ENCODE measurements around the gene CDHR5. TPM values are rescaled to one million over a fixed set of nuclear protein-coding genes. Genes with fewer than 3 reads are reported as not detected.

Gene CDHR5
- total and polyA plus RNA-seq, 7 donors = 0.07 to 0.34 (median 0.20) TPM; not detected in 4

DNA sequence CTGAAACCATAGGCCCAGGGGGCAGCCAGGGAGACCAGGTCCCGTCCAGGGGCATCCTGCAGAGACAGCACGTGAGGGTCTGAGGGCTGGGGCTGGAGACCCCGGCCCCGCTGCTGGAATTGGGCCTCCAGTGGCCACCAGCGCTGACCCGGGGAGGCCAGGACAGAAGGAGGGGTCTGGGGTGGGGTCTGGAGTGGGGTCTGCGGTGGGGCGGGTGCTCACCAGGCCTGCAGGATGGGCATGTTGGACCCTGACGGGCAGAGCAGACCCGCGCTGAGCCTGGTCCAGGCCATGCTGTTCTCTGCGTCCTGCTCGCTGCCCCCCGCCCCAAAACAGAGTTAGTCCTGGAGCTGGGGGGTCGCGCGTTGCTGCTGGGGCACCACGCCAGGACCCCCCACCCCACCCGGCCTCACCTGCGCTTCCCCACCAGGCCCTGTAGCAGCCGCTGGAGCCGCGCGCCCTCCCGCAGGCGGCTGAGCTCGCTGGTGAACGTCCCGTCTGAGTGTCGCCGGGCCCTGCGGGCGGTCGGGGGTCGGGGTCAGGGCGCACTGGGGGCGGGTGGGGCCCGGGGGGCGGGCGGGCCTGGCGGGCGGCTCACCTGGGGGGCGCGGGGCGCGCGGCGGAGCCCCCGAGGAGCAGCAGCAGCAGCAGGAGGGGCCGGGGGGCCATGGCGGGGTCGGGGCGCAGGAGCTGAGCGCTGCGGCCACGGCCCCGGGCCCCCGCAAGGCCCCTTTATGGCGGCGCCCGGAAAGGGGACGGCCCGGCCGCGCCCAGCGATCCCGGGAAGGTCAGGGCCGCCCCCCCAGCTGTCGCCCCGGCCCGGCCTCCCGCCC, 1.9 kb upstream of the CDHR5 start, which contains the start of gene SCT:
SCT (minus strand) TSS at position 707 of the 833 bp plus-strand sequence; CDS start at position 669, 38 bp downstream.
- Histone ChIP-seq H3K4me3 (no peak within 1 kb of the TSS), H3K4me1 (peaks cover 30% of the 10 kb centered on the region), H3K36me3 (ENCODE audit: insufficient read depth in 1 of 2, low read depth in 1 of 2) (peaks cover 0 to 6% of the 10 kb centered on the region in 2 donors), H3K27me3 (ENCODE audit: insufficient read depth in 3 of 3, low read length in 2 of 3) (peaks cover 0 to 2% (median 0%) of the 10 kb centered on the region in 3 donors), H3K27ac (peak within 1 kb of the TSS; percentile 90), H3K9me3 (no peaks in the 10 kb centered on the region)
- 17 to 37% (median 36%) methylated on average over 22 to 72 of the region's 72 CpGs for WGBS, 3 donors
- no peak for ATAC-seq
- TF ChIP-seq, protein P1, sequence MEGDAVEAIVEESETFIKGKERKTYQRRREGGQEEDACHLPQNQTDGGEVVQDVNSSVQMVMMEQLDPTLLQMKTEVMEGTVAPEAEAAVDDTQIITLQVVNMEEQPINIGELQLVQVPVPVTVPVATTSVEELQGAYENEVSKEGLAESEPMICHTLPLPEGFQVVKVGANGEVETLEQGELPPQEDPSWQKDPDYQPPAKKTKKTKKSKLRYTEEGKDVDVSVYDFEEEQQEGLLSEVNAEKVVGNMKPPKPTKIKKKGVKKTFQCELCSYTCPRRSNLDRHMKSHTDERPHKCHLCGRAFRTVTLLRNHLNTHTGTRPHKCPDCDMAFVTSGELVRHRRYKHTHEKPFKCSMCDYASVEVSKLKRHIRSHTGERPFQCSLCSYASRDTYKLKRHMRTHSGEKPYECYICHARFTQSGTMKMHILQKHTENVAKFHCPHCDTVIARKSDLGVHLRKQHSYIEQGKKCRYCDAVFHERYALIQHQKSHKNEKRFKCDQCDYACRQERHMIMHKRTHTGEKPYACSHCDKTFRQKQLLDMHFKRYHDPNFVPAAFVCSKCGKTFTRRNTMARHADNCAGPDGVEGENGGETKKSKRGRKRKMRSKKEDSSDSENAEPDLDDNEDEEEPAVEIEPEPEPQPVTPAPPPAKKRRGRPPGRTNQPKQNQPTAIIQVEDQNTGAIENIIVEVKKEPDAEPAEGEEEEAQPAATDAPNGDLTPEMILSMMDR (IDR thresholded peaks at IDR 0.05) = no peak
- intact Hi-C loops (cut with DNase I) = loop anchor here in 1 of 2 donors (5.0 kb wide), 1 partner anchor 49 kb away; the partner anchor contains the start of gene PHRF1
- DNase-seq = peak in 1 of 2 donors; percentile 53

DNA sequence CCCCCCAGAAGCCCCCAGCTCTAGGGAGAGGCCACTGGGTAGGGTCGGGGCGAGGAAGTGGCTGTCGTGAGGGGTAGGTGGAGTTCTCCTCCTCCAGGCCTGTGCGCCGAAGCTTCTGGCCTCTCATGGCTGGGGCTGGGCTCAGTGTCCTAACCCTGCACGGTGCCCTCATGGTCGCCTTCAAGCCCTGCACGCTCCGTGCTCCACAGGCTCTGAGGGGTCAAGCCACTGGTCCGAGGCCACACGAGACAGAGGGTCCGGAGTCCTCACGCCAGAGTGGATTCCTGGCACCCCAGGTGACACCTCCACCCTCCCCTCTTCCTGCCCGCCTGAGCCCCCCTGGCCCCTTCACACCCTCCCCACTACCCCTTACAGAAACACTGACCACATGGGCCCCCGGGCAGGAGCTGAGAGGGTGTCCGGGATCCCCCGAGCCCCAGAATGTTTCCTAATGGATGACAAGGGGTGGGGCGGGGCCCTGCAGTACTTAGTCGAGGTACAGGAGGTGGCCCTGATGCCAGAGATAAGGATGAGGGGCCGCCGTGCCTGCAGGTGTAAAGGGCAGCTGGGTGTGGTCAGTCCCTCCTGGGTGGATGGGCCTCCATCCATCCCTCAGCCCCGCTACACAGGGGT, 997 bp upstream of the CDHR5 start:
- H3K9me3 ChIP-seq = no peaks in the 10 kb centered on the region
- H3K4me3 ChIP-seq = no peak overlapping the region
- H3K27ac ChIP-seq = no peak overlapping the region
- ATAC-seq (no peak), DNase-seq (no peak)
- peaks cover 0 to 2% (median 0%) of the 10 kb centered on the region in 3 donors for H3K27me3 ChIP-seq (ENCODE audit: insufficient read depth in 3 of 3, low read length in 2 of 3)
- 79 to 85% (median 83%) methylated on average over 19 to 22 of the region's 22 CpGs for WGBS, 3 donors
- TF ChIP-seq, protein P1 (IDR thresholded peaks at IDR 0.05) = no peak
- peaks cover 0 to 6% of the 10 kb centered on the region in 2 donors for H3K36me3 ChIP-seq (ENCODE audit: insufficient read depth in 1 of 2, low read depth in 1 of 2)
- peaks cover 24% of the 10 kb centered on the region for H3K4me1 ChIP-seq
- intact Hi-C loops (cut with DNase I) = loop anchor here in 1 of 2 donors (5.0 kb wide), 1 partner anchor 48 kb away; the partner anchor contains the start of gene PHRF1

DNA sequence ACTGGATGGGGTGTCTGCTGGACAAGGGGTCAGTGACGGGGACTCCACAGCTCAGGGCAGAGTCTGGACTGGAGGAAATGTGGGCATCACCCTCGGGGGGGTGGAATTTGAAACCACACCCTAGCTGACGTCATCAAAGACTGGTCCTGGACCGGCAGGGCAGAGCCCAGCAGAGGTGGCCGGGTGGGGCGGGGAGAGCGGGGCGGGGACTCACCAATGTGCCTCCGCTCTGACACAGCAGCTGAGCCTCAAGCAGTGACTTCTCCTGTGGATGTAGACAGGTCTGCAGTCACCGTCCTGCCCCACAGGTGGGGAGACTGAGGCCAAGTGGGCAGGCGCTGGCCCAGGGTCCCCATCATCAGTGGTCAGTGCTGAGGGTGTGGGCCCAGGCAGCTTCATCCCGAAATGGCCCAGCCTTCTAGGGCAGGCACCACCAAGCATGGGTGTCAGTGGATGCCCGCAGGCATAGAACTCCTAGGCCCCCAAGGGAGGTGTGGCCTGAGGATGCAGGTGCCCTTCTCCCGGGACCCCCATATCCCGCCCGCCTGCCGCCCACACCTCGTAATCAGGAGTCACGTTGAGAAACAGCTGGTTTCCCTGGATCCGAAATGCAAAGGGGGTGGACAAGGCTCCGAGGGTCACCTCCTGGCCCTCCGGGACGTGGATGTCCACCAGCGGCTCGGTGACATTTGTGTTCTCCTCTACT, 603 bp downstream of the CDHR5 start:
- intact Hi-C loops (cut with DNase I) = no loop called here
- TF ChIP-seq, protein P1 (IDR thresholded peaks at IDR 0.05) = no peak
- H3K4me1 ChIP-seq = peaks cover 9% of the 10 kb centered on the region
- no peak overlapping the region for H3K27ac ChIP-seq
- WGBS, 3 donors = 78 to 80% (median 80%) methylated on average over 25 of the region's 25 CpGs
- ATAC-seq = no peak
- peaks cover 0 to 6% of the 10 kb centered on the region in 2 donors for H3K36me3 ChIP-seq (ENCODE audit: insufficient read depth in 1 of 2, low read depth in 1 of 2)
- peaks cover 0 to 2% (median 0%) of the 10 kb centered on the region in 3 donors for H3K27me3 ChIP-seq (ENCODE audit: insufficient read depth in 3 of 3, low read length in 2 of 3)
- H3K4me3 ChIP-seq = no peak overlapping the region
- DNase-seq = peak in 1 of 2 donors; percentile 42
- H3K9me3 ChIP-seq = no peaks in the 10 kb centered on the region

DNA sequence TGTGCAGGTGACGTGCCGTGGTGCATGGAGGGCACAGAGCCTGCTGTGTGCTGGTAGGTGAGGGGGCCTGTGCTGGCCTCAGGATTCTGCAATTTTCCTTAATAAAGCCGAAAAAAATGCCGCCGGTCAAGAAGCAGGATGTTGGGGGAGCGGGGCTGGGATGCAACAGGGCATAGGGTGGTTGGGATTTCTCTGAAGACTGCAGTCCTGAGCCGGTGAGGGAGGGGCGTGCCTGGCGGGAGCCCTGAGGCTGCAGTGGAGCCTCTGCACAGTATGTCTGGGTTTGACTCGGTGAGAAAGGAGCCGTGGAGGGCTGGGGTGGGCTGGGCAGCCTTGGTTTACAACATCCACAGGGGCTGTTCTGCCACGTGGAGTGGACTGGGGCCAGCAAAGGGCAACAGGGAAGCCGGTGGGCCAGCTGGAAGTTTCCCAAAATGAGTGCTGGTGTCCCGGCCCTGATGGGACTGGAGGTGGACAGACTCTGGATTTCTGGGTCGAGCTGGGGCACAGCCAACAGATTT, 1.3 kb downstream of the CDHR5 start:
- 76 to 78% (median 76%) methylated on average over 15 of the region's 15 CpGs for WGBS, 3 donors
- intact Hi-C loops (cut with DNase I) = no loop called here

More for the DNA sequence above, 1.3 kb downstream of the CDHR5 start:
- peaks cover 9% of the 10 kb centered on the region for H3K4me1 ChIP-seq
- no peak overlapping the region for H3K27ac ChIP-seq
- DNase-seq (no peak), ATAC-seq (no peak)
- peaks cover 0 to 2% (median 0%) of the 10 kb centered on the region in 3 donors for H3K27me3 ChIP-seq (ENCODE audit: insufficient read depth in 3 of 3, low read length in 2 of 3)
- peaks cover 0 to 6% of the 10 kb centered on the region in 2 donors for H3K36me3 ChIP-seq (ENCODE audit: insufficient read depth in 1 of 2, low read depth in 1 of 2)
- H3K9me3 ChIP-seq = no peaks in the 10 kb centered on the region
- TF ChIP-seq, protein P1 (IDR thresholded peaks at IDR 0.05) = no peak
- H3K4me3 ChIP-seq = no peak overlapping the region

Measured in psoas muscle (tissue), 8 donors.